ENCODE data around the gene NGDN.

Gene NGDN

DNA sequence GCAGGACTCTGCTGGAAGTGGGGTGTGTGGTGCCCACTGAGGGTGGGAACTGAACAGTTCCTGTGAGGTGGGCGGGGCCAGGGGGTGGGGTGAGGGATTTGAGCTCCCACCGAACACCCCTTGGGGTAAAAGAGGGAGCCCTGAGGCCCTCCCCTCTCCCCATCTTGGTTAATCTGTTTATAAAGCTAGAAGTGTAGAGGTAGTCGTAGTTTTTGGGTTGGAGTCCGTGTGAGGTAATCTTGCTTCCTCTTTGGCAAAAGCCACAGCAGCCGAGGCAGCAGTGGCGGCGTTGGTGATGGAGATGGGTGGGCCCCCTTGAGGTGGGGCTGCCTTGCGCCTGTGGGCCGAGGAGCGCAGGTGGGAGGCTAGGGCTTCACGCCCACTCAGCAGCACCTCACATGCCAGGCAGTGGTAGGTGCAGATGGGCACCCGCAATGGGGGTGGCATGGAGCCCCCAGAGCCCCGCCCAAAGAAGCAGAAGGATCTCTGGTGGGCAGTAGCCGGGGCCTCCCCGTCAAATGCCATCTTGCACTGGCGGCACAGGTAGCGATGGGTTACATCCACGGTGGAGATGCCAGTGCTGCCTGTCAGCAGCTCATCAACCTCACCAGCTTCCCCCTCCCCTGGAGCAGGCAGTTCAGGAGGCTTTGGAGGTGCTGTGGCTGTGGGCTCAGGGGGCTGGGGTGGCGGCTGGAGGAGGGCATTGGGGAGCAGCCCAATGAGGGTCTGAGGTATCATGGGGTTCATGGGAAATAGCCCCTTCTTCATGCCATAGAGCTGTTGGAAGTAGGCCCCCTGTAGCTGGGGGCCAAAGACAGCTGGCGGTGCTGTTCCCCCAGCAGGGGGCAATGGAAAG, 52.5 kb downstream of the NGDN start:
- DNase-seq = no peak

DNA sequence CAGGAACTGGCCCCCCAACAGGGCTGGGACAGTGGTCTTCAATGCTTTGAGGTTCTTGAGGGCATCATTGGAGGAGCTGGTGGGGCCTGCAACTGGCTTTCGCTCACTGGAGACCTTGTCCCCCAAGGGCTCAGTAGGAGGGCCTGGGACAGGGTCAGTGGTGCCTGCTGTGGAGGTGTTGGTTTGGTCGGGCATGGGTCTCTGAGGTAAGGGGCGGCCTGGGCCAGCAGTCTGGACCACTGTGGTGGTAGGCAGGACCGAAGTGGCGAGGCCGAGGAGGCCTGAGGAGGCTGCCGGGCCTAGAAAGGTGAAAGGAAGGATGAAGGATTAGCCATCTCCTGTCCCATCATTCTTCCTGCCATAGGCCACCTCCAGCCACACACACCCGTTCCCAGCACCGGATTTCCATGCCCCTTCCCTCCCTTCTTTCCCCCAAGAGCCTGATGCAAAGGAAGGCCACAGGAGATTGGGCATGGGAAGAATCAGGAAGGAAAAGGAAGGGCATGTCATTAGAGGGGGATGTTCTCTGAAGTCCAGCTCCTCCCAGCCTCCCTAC, 53.2 kb downstream of the NGDN start:
- DNase-seq = no peak

DNA sequence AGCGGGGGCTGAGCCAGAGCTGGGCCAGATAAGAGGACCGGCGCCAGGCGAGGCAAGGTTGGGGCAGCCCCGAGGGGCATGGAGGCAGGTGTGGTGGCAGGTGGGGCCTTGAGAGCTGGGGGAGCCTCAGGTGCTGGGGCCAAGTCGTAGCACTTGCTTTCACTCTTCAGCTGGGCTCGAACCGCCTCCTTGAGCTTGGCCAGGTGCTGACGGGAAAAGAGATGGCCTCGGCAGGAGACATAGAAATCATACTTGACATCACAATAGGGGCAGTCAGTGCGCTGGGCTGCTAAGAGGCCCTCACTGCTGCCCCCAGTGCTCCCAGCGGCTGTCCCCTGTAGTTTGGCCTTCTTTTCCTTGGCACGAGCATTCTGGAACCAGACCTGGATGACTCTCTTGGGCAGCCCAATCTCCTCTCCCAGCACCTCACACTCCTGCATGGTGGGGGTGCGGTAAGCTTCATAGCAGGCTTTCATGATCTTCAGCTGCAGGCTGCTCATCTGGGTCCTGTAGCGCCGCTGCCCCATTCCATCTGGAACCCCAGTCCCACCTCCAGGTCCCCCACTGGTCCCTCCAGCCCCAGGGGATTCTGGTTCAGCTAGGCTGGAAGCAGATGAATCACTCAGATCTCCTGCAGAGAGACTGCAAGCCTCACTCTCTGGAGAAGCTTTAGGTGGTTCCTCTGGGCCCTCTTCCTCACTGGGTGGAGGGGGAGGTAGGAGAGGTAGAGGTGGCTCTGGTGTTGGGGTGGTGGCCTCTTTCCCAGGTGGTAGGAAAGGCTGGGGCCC, 53.9 kb downstream of the NGDN start:
- DNase-seq = no peak

DNA sequence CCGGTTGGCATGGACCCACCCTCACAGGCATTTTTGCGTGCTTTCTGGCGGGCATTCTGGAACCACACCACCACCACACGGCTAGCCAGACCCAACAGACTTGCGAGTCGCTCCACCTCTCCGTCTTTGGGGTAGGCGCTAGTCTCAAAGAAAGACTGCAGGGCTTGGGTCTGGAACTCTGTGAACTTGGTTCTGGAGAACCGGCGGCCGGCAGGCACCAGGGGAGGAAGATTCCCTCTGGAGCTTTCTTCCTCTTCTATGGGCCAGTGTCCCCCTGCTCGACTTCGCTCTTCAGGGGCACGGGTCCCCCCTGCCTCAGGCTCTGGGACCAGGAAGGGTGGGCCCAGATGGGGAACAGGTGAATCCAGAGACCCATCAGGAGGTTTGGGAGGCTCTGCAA, 55.5 kb downstream of the NGDN start:
- no peak for DNase-seq

DNA sequence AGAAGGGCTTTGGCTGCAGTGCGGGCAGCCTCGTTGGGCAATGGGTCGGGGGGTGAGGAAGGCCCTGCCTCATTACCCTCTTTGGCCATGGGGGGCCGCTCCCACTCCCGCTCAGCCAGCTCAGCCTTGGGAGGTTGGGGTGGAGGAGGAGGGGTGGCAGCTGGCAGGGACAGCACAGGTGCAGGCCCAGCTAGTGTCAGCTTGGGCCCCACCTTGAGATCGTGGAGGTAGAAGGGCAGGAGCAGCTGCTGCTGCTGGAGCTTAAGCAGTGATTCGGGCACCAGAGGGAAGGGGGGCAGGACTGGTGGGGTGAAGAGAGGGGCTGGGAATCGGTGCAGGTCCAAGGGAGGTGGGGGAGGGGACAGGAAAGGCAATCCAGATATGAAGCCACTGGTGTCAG, 56.1 kb downstream of the NGDN start:
- DNase-seq = no peak
